Pancreas (tissue), 10 donors: ENCODE measurements around the gene CYFIP1. TPM values are rescaled to one million over a fixed set of nuclear protein-coding genes. Genes with fewer than 3 reads are reported as not detected.

Source experiments
- ATAC-seq, 4 donors: fragments of 200-7000 bp; cut with Tn5 transposase; one replicate each; pipeline versions ENCODE4 v1.8.0 to v1.9.1; 2020; ENCODE audit warnings: mild to moderate bottlenecking in 4 of 4, moderate library complexity in 4 of 4
- DNase-seq, 6 donors: peaks; one replicate each; pipeline ENCODE4 v3.0.0-alpha.2; 2020
- FAIRE-seq: peaks from 2 replicates; lab custom pipeline; 2012; peaks lifted over from hg19 to GRCh38; lab: Jason Lieb, UNC
- H3K27ac ChIP-seq, 4 donors: fragments of 200-600 bp; sonication (generic); 1 replicate in 3 of 4; 2 replicates in 1 of 4; pipeline versions ENCODE4 v1.5.0 to v1.8.0; 2020
- H3K27me3 ChIP-seq, 4 donors: fragments of 200-600 bp; one replicate each; pipeline ENCODE4 v1.8.0; 2021
- H3K36me3 ChIP-seq, 3 donors: fragments of 200-600 bp; sonication (generic) in 1 of 3; one replicate each; pipeline versions ENCODE4 v1.5.0 to v1.8.0; 2020 to 2021
- H3K4me1 ChIP-seq, 3 donors: fragments of 200-600 bp; one replicate each; pipeline ENCODE4 v1.8.0; 2021
- H3K4me3 ChIP-seq, 4 donors: fragments of 200-600 bp; sonication (generic) in 2 of 4; one replicate each; pipeline versions ENCODE4 v1.5.0 to v1.8.0; 2020 to 2021
- H3K9me3 ChIP-seq, 4 donors: fragments of 200-600 bp; one replicate each; pipeline ENCODE4 v1.8.0; 2021
- WGBS, 2 donors: extraction: QIAGEN DNeasy Blood & Tissue Kit; methylation state at CpG; one replicate each; pipeline ENCODE4 v1.1.7; 2013; 5-methylcytosine and 5-hydroxymethylcytosine counted together
- intact Hi-C, 3 donors: fragments of 100-400 bp; cut with DNase I; formaldehyde crosslinking; loops; one replicate each; pipeline versions ENCODE4 v1.11.1 to v1.14.2; 2022
- polyA plus RNA-seq, 2 donors: library from polyadenylated mRNA; stranded (reverse); fragments of 200-250 nt; gene quantifications; one replicate each; pipeline ENCODE4 v1.2.3, GENCODE V29; 2013
- total RNA-seq, 6 donors: library from RNA; stranded (reverse); fragmentation: NEBNext Ultra II Directional in 4 of 6; extraction: Animal tissue kit (Norgen Biotek cat#: 25700) in 4 of 6; gene quantifications; one replicate each; pipeline versions ENCODE4 v1.2.1 to v1.2.4, GENCODE V29; 2021 to 2023
- TF ChIP-seq, protein P1 (sequence below), 4 donors: fragments of 200-600 bp; sonication (generic) in 3 of 4; IDR thresholded peaks; one replicate each; pipeline versions ENCODE4 v1.5.0 to v1.8.0; 2021; ENCODE audit warnings: antibody characterized with exemption in 4 of 4
- donor health status: healthy with polysubstance abuse.
- donor health status: DM: no; HTN: no; CAD: no; lungs with moderate emphysema.
- donor health status: DM: no; HTN: no; CAD: no.
- donor health status: control.
- donor health status: control.
- donor health status: Bipolar disorder and iron deficiency.
- donor health status: DM: yes; HTN: yes; CAD: no.
- donor health status: DM: no; HTN: no; CAD: no.
- donor health status: DM: no; HTN: no; CAD: no.
- donor health status: DM: yes; HTN: yes; CAD: no.

The CYFIP1 gene
- total and polyA plus RNA-seq, 8 donors, result 21.3 to 99.1 (median 59.2) TPM

DNA sequence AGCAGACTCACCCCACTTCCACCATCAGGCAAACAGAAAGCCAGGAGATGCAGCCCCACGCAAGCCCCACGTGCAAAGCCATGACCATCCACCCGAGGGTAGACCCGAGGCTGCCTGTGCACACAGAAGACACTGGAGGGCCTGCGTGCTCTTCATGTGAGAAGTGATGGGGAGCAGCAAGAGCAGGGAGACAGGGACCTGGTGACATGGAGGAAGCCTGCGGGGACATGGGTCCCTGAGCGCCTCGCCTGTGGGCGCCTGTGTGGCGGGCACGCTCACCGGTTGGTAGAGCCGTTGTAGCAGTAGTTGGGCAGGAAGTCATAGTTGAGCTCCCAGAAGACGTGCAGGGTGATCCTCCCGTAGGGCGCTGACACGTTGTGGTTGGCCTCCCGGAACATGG, 76.7 kb downstream of the CYFIP1 start:
- Histone ChIP-seq H3K4me3 (no peak overlapping the region), H3K27me3 (no peaks in the 10 kb centered on the region), H3K27ac (no peak overlapping the region), H3K4me1 (peaks cover 0 to 4% (median 4%) of the 10 kb centered on the region in 3 donors), H3K9me3 (no peaks in the 10 kb centered on the region), H3K36me3 (peaks cover 2 to 33% (median 5%) of the 10 kb centered on the region in 3 donors)
- ATAC-seq, result no peak
- WGBS, 2 donors, result 93 to 95% methylated on average over 18 of the region's 18 CpGs
- no peak for FAIRE-seq
- intact Hi-C loops, result no loop called here
- TF ChIP-seq, protein P1, sequence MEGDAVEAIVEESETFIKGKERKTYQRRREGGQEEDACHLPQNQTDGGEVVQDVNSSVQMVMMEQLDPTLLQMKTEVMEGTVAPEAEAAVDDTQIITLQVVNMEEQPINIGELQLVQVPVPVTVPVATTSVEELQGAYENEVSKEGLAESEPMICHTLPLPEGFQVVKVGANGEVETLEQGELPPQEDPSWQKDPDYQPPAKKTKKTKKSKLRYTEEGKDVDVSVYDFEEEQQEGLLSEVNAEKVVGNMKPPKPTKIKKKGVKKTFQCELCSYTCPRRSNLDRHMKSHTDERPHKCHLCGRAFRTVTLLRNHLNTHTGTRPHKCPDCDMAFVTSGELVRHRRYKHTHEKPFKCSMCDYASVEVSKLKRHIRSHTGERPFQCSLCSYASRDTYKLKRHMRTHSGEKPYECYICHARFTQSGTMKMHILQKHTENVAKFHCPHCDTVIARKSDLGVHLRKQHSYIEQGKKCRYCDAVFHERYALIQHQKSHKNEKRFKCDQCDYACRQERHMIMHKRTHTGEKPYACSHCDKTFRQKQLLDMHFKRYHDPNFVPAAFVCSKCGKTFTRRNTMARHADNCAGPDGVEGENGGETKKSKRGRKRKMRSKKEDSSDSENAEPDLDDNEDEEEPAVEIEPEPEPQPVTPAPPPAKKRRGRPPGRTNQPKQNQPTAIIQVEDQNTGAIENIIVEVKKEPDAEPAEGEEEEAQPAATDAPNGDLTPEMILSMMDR (IDR thresholded peaks at IDR 0.05), result no peak
- DNase-seq, result no peak

DNA sequence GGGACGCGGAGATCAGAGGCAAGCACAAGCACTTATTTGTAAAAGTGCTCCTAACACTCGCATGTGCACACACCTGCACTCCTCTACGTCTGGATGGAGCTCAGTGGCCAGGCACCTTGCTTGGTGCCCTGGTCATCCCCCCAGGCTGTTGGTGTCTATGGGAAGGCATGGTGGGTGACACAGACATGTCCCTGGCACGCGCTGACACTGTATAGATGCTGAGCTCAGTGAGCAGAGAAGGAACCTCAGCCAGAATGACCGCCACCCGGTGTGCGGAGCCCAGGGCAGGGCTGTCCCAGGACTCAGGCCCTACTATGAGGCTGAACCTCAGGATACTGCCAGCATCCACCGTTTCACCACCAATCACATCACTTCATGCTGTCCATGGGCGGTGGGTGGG, 77.2 kb downstream of the CYFIP1 start:
- H3K4me3 ChIP-seq, result no peak overlapping the region
- DNase-seq, result peak in 1 of 6 donors; percentile 44
- no peak for ATAC-seq
- TF ChIP-seq, protein P1 (IDR thresholded peaks at IDR 0.05), result no peak
- no peak for FAIRE-seq
- no peaks in the 10 kb centered on the region for H3K27me3 ChIP-seq
- H3K36me3 ChIP-seq, result peaks cover 2 to 31% (median 5%) of the 10 kb centered on the region in 3 donors
- H3K4me1 ChIP-seq, result peaks cover 0 to 4% (median 4%) of the 10 kb centered on the region in 3 donors
- H3K9me3 ChIP-seq, result no peaks in the 10 kb centered on the region
- no peak overlapping the region for H3K27ac ChIP-seq
- intact Hi-C loops, result no loop called here
- 96 to 98% methylated on average over 11 of the region's 11 CpGs for whole genome bisulfite sequencing, 2 donors

DNA sequence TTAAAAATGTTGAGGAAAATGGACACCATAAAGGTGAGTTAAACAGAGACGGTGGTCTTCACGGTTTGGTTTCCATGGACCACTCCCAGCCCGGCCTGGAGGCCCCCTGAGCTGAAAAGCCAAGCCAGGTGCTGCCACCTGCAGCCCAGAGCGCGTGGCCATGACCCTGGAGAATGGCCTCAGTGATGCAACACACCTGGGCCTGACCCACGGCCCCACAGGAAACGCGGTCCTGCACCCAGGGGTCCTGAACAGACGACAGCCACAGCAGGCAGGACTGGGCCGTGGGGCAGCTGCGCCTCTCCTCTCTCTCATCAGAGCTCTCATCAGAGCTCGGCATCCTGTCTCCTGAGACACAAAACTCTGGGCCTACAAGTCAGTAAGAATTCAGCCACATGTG, 77.6 kb downstream of the CYFIP1 start:
- Histone ChIP-seq H3K4me3 (no peak overlapping the region), H3K27me3 (no peaks in the 10 kb centered on the region), H3K27ac (no peak overlapping the region), H3K36me3 (peaks cover 2 to 31% (median 5%) of the 10 kb centered on the region in 3 donors), H3K4me1 (peaks cover 0 to 4% (median 4%) of the 10 kb centered on the region in 3 donors), H3K9me3 (no peaks in the 10 kb centered on the region)
- DNase-seq, result peak in 1 of 6 donors; percentile 56
- no peak for FAIRE-seq
- no peak for ATAC-seq
- WGBS, 2 donors, result 78 to 90% methylated on average over 12 of the region's 12 CpGs
- TF ChIP-seq, protein P1 (IDR thresholded peaks at IDR 0.05), result no peak
- intact Hi-C loops, result no loop called here

DNA sequence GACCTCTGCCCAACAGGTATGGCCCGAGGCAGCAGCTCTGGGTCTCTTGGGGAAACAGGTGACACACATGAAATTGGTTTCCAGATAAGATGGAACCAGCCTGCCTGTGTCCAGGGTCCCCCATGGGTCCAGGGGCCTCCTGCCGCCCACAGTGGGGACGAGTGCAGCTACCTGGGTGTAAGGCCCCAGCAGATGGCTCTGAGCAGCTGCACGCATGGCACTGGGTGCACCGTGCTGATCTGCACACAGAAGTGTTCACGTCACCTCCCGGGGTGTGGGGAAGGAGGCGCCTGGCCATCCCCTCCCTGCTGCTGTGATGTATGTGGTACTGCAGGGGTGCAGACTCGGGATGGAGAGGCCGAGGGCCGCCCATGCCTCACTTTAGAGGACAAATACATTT, 78.1 kb downstream of the CYFIP1 start:
- Histone ChIP-seq H3K4me1 (peaks cover 0 to 4% (median 4%) of the 10 kb centered on the region in 3 donors), H3K9me3 (no peaks in the 10 kb centered on the region), H3K36me3 (peaks cover 2 to 29% (median 5%) of the 10 kb centered on the region in 3 donors), H3K27ac (no peak overlapping the region), H3K27me3 (no peaks in the 10 kb centered on the region), H3K4me3 (no peak overlapping the region)
- intact Hi-C loops, result no loop called here
- DNase-seq, result peak in 1 of 6 donors; percentile 55
- TF ChIP-seq, protein P1 (IDR thresholded peaks at IDR 0.05), result no peak
- FAIRE-seq, result no peak
- 90 to 92% methylated on average over 11 of the region's 11 CpGs for WGBS, 2 donors
- ATAC-seq, result no peak

DNA sequence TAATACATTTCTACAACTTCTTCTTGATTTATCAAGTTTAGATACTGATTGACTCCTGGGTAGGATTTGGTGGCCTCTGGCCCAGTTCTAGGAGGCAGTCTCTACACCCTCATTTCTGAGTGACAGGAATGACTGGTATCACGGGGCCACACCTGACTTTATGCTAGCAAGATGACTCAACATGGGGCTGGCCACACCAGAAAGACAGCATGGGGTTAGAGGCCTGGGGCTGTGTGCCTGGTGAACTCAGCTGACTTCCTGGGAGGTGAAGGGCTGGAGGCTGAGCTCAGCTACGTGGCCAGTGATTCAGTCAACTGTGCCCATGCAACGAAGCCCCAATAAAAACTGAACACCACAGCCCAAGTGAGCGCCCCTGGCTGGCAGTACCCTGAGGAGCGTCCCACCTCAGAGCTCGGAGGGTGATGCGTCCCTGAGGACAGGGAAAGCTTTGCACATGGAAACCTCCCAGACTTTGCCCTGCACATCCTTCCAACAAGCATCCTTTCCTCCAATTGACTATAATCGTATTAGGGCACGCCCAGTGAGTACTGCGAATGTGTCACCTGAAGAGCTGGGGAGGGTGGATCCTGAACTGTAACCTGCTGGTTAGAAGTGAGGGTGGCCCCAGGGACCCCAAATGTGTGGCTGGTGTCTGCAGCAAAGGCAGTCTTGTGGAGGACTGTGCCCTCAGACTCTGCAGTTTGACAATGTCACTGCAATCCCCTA, 84.5 kb downstream of the CYFIP1 start:
- peaks cover 0 to 27% (median 2%) of the 10 kb centered on the region in 3 donors for H3K36me3 ChIP-seq
- ATAC-seq (peak in 2 of 4 donors; percentile 22 to 49), FAIRE-seq (no peak), DNase-seq (peak in 1 of 6 donors; percentile 15)
- TF ChIP-seq, protein P1 (IDR thresholded peaks at IDR 0.05), result no peak
- no peaks in the 10 kb centered on the region for H3K27me3 ChIP-seq
- H3K4me3 ChIP-seq, result no peak overlapping the region
- H3K27ac ChIP-seq, result no peak overlapping the region
- no peaks in the 10 kb centered on the region for H3K9me3 ChIP-seq
- intact Hi-C loops, result no loop called here
- H3K4me1 ChIP-seq, result no peaks in the 10 kb centered on the region
- WGBS, 2 donors, result 94 to 95% methylated on average over 10 of the region's 10 CpGs
